ENCODE measurements around the gene MRPL50.

DNA sequence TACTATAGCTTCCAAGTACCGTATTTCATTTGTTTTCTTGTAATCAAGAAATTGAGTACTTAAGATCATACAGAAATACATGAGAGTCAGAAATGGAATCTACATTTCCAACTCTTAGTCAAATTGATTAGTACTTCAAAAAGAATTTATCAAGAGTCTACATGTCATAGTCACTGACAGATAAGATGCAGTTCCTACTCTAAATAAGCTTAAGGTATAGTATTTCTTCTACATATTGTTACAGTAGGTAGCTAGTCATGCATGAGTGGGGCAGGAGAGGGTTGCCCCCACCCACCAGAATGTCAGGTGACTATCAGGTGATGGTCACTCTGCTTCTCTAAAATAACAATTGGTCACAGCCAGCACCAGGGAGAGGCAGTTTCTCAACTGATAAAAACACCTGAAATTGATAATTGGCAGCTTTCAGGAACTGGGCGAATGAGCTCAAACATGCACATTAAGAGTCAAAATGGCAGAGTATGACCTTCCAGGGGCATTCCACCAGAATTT is 16.5 kb downstream of the MRPL50 start:
- TF ChIP-seq, protein P1, sequence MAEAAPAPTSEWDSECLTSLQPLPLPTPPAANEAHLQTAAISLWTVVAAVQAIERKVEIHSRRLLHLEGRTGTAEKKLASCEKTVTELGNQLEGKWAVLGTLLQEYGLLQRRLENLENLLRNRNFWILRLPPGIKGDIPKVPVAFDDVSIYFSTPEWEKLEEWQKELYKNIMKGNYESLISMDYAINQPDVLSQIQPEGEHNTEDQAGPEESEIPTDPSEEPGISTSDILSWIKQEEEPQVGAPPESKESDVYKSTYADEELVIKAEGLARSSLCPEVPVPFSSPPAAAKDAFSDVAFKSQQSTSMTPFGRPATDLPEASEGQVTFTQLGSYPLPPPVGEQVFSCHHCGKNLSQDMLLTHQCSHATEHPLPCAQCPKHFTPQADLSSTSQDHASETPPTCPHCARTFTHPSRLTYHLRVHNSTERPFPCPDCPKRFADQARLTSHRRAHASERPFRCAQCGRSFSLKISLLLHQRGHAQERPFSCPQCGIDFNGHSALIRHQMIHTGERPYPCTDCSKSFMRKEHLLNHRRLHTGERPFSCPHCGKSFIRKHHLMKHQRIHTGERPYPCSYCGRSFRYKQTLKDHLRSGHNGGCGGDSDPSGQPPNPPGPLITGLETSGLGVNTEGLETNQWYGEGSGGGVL (CRISPR knock-in tag; IDR thresholded peaks at IDR 0.05), result no peak
- no peak for TF ChIP-seq ZFP36 (IDR thresholded peaks at IDR 0.05; ENCODE audit: low read depth, low read length, partially characterized antibody)

All from K562 (cell line).